B cell (primary cell): ENCODE measurements around the gene TRIML2. TPM values are rescaled to one million over a fixed set of nuclear protein-coding genes. Genes with fewer than 3 reads are reported as not detected.

Experiments
- ATAC-seq: fragments of 200-7000 bp; cut with Tn5 transposase; one replicate; pipeline ENCODE4 v1.10.0; 2021; ENCODE audit warnings: low read depth, mild to moderate bottlenecking, moderate number of reproducible peaks, moderate library complexity
- CTCF ChIA-PET: fragments of 350-600 bp; sonication (Branson Sonifier 250); formaldehyde crosslinking; loops from one replicate; lab custom pipeline; 2021; ENCODE audit warnings: antibody characterized with exemption, inconsistent platforms; lab: Charles Lee
- POLR2A ChIA-PET: fragments of 350-600 bp; sonication (Branson Sonifier 250); formaldehyde crosslinking; loops from one replicate; lab custom pipeline; 2021; ENCODE audit warnings: antibody characterized with exemption; lab: Charles Lee
- DNase-seq: peaks from one replicate; pipeline ENCODE4 v3.0.0; 2013
- H2AFZ ChIP-seq: 2 replicates; pipeline ENCODE4 v1.6.1; 2012; ENCODE audit warnings: mild to moderate bottlenecking, low read depth, low read length; ENCODE audit not compliant: insufficient read depth, poor library complexity, severe bottlenecking
- H3K27ac ChIP-seq, 2 donors: 1 replicate in 1 of 2; 2 replicates in 1 of 2; pipeline ENCODE4 v1.5.1; 2012 to 2013; ENCODE audit warnings: low read length in 2 of 2, mild to moderate bottlenecking in 2 of 2, moderate library complexity in 1 of 2
- H3K27me3 ChIP-seq, 4 experiments: fragments of 200-600 bp in 1 of 4; sonication (generic) in 1 of 4; replicated peaks in 1 of 4; 1 replicate in 2 of 4; 2 replicates in 2 of 4; pipeline versions ENCODE4 v1.6.1 to v1.7.0; 2013 to 2016; ENCODE audit warnings: low read length in 3 of 4, mild to moderate bottlenecking in 2 of 4, mixed read lengths in 1 of 4, moderate library complexity in 1 of 4; ENCODE audit not compliant: insufficient read depth in 4 of 4, control insufficient read depth in 3 of 4; ENCODE audit errors: control extremely low read depth in 1 of 4
- H3K36me3 ChIP-seq, 2 experiments: replicated peaks in 1 of 2; 1 replicate in 1 of 2; 2 replicates in 1 of 2; pipeline versions ENCODE4 v1.6.1 to v1.7.1; 2013; ENCODE audit warnings: low read length in 1 of 2; ENCODE audit not compliant: insufficient read depth in 2 of 2, control insufficient read depth in 1 of 2; ENCODE audit errors: control extremely low read depth in 1 of 2, extremely low read depth in 1 of 2
- H3K4me1 ChIP-seq, 2 donors: fragments of 200-600 bp in 1 of 2; sonication (generic) in 1 of 2; 1 replicate in 1 of 2; 2 replicates in 1 of 2; pipeline versions ENCODE4 v1.5.1 to v1.6.1; 2013 to 2017; ENCODE audit warnings: low read length in 2 of 2; ENCODE audit not compliant: control insufficient read depth in 2 of 2, insufficient read depth in 2 of 2
- H3K4me2 ChIP-seq: replicated peaks from 2 replicates; pipeline ENCODE3; 2012; ENCODE audit warnings: mild to moderate bottlenecking, low read depth, low read length; ENCODE audit not compliant: poor library complexity, severe bottlenecking
- H3K4me3 ChIP-seq, 5 experiments: fragments of 200-600 bp in 1 of 5; sonication (generic) in 1 of 5; 1 replicate in 3 of 5; 2 replicates in 2 of 5; pipeline versions ENCODE4 v1.5.1 to v1.7.0; 2011 to 2016; ENCODE audit warnings: low read length in 4 of 5, mild to moderate bottlenecking in 4 of 5, low read depth in 2 of 5, control low read depth in 1 of 5, moderate library complexity in 1 of 5; ENCODE audit not compliant: insufficient read depth in 1 of 5; ENCODE audit errors: control extremely low read depth in 1 of 5, extremely low read depth in 1 of 5
- H3K79me2 ChIP-seq: fragments of 200-600 bp; sonication (generic); one replicate; pipeline ENCODE4 v1.6.0; 2016; ENCODE audit warnings: low read length; ENCODE audit not compliant: control insufficient read depth, insufficient read depth
- H3K9ac ChIP-seq: fragments of 200-600 bp; sonication (generic); 2 replicates; pipeline ENCODE4 v1.6.1; 2017; ENCODE audit warnings: mild to moderate bottlenecking, low read length, moderate library complexity
- H3K9me3 ChIP-seq, 3 donors: one replicate each; pipeline versions ENCODE4 v1.6.1 to v1.7.1; 2013; ENCODE audit warnings: low read length in 2 of 3; ENCODE audit not compliant: control insufficient read depth in 2 of 3, insufficient read depth in 1 of 3; ENCODE audit errors: control extremely low read depth in 1 of 3
- H4K20me1 ChIP-seq: 2 replicates; pipeline ENCODE4 v1.6.0; 2012; ENCODE audit warnings: mild to moderate bottlenecking, low read length; ENCODE audit not compliant: insufficient read depth, control insufficient read depth, poor library complexity, severe bottlenecking
- H3K27ac Mint-ChIP-seq: one replicate; pipeline ENCODE4 v1.8.0; 2021; ENCODE audit warnings: mixed read lengths
- H3K27me3 Mint-ChIP-seq: one replicate; pipeline ENCODE4 v1.8.0; 2021; ENCODE audit warnings: mixed read lengths
- H3K4me1 Mint-ChIP-seq: one replicate; pipeline ENCODE4 v1.8.0; 2021; ENCODE audit warnings: mixed read lengths
- H3K4me3 Mint-ChIP-seq: one replicate; pipeline ENCODE4 v1.8.0; 2021; ENCODE audit warnings: mixed read lengths
- H3K9me3 Mint-ChIP-seq: one replicate; pipeline ENCODE4 v1.8.0; 2022; ENCODE audit warnings: mixed read lengths; ENCODE audit not compliant: insufficient read depth
- CTCF ChIP-seq: fragments of 200-600 bp; IDR thresholded peaks from one replicate; pipeline ENCODE4 v1.8.0; 2022; ENCODE audit warnings: antibody characterized with exemption, mild to moderate bottlenecking
- EZH2 ChIP-seq: IDR thresholded peaks from 2 replicates; pipeline ENCODE4 v1.6.1; 2012; ENCODE audit warnings: borderline replicate concordance, low read depth, mild to moderate bottlenecking, moderate library complexity, low read length; ENCODE audit not compliant: insufficient read depth, poor library complexity, severe bottlenecking
- WGBS: methylation state at CpG from one replicate; pipeline ENCODE4 v1.1.5; 2013; ENCODE audit warnings: missing lambda C conversion rate; ENCODE audit not compliant: insufficient coverage; 5-methylcytosine and 5-hydroxymethylcytosine counted together
- intact Hi-C: fragments of 100-400 bp; cut with micrococcal nuclease; formaldehyde crosslinking; loops from one replicate; pipeline ENCODE4 v1.10.0; 2022
- polyA plus RNA-seq: library from polyadenylated mRNA; depleted of rRNA; stranded (reverse); fragments of >200 nt; gene quantifications from 2 replicates; pipeline ENCODE4 v1.2.3, GENCODE V29; 2012
- total RNA-seq, 2 donors: library from RNA; stranded (reverse); fragments of 120-200 nt in 1 of 2; gene quantifications; 1 replicate in 1 of 2; 2 replicates in 1 of 2; pipeline versions ENCODE4 v1.2.3 to v1.2.4, GENCODE V29; 2013 to 2022

TRIML2 gene
- total and polyA plus RNA-seq, 2 donors (not counting 1 experiment from before 2014, with no cell fraction given): not detected

GRCh38 chr4:188130355-188130754, 21.0 kb upstream of the TRIML2 start:
- Histone ChIP-seq H4K20me1 (no peaks in the 10 kb centered on the region), H3K9me3 (peaks cover 0 to 13% (median 1%) of the 10 kb centered on the region in 3 donors), H3K9ac (no peak overlapping the region), H3K27me3 (no peaks in the 10 kb centered on the region), H3K79me2 (no peaks in the 10 kb centered on the region), H3K4me3 (no peak overlapping the region), H3K27ac (no peak overlapping the region), H2AFZ (no peak overlapping the region), H3K4me1 (no peaks in the 10 kb centered on the region), H3K4me2 (no peak overlapping the region), H3K36me3 (no peaks in the 10 kb centered on the region)
- Mint-ChIP-seq H3K4me1 (no peaks in the 10 kb centered on the region), H3K27me3 (no peaks in the 10 kb centered on the region), H3K4me3 (no peak overlapping the region), H3K27ac (no peak overlapping the region), H3K9me3 (no peaks in the 10 kb centered on the region)
- CTCF ChIA-PET: no interaction called here
- POLR2A ChIA-PET: no interaction called here
- no peak for TF ChIP-seq CTCF
- TF ChIP-seq EZH2: no peak
- DNase-seq: no peak
- intact Hi-C loops: no loop called here
- WGBS: 100% methylated on average over 1 of the region's 4 CpGs
- ATAC-seq: no peak

GRCh38 chr4:188127214-188127874, 17.9 kb upstream of the TRIML2 start:
- H3K4me3 ChIP-seq: no peak overlapping the region
- no peak overlapping the region for H3K27ac ChIP-seq
- no peak overlapping the region for H3K4me3 Mint-ChIP-seq
- H3K27me3 Mint-ChIP-seq: no peaks in the 10 kb centered on the region
- intact Hi-C loops: no loop called here
- ChIA-PET CTCF (no interaction called here), POLR2A (no interaction called here)
- no peaks in the 10 kb centered on the region for H3K4me1 ChIP-seq
- H3K9me3 Mint-ChIP-seq: no peaks in the 10 kb centered on the region
- TF ChIP-seq CTCF: no peak
- no peak for TF ChIP-seq EZH2
- ATAC-seq (no peak), DNase-seq (no peak)
- H3K36me3 ChIP-seq: no peaks in the 10 kb centered on the region
- peaks cover 0 to 13% (median 1%) of the 10 kb centered on the region in 3 donors for H3K9me3 ChIP-seq
- H3K79me2 ChIP-seq: no peaks in the 10 kb centered on the region
- H4K20me1 ChIP-seq: no peaks in the 10 kb centered on the region
- no peak overlapping the region for H3K9ac ChIP-seq
- H3K4me1 Mint-ChIP-seq: no peaks in the 10 kb centered on the region
- no peak overlapping the region for H2AFZ ChIP-seq
- WGBS: 75% methylated on average over 1 of the region's 5 CpGs
- no peaks in the 10 kb centered on the region for H3K27me3 ChIP-seq
- no peak overlapping the region for H3K27ac Mint-ChIP-seq
- H3K4me2 ChIP-seq: no peak overlapping the region
